NB4 (cell line): ENCODE data around the gene SEZ6L2.
"Not testable (repeated sequence)": the region's sequence is repeated elsewhere in the genome, so short reads cannot be mapped to it uniquely, and the experiment has no call there.

Experiments
- DNase-seq: peaks from one replicate; pipeline ENCODE4 v3.0.0; 2010; ENCODE audit warnings: low read depth
- H3K4me3 ChIP-seq: one replicate; pipeline ENCODE4 v1.5.1; 2011; ENCODE audit warnings: mild to moderate bottlenecking, low read depth, low read length, moderate library complexity
- MYC ChIP-seq: IDR thresholded peaks from 2 replicates; pipeline ENCODE4 v1.6.1; 2011; ENCODE audit warnings: low read depth, low read length
- POLR2A ChIP-seq: IDR thresholded peaks from 2 replicates; pipeline ENCODE4 v1.6.1; 2011; ENCODE audit warnings: mild to moderate bottlenecking; ENCODE audit not compliant: insufficient read length; ENCODE audit errors: extremely low read depth
- TF ChIP-seq, protein P1 (sequence below): IDR thresholded peaks from 2 replicates; pipeline ENCODE4 v1.6.1; 2011; ENCODE audit warnings: low read depth, low read length
- TF ChIP-seq, protein P2 (sequence below): IDR thresholded peaks from one replicate; pipeline ENCODE4 v1.5.1; 2012; ENCODE audit warnings: low read depth, low read length

The SEZ6L2 gene

DNA sequence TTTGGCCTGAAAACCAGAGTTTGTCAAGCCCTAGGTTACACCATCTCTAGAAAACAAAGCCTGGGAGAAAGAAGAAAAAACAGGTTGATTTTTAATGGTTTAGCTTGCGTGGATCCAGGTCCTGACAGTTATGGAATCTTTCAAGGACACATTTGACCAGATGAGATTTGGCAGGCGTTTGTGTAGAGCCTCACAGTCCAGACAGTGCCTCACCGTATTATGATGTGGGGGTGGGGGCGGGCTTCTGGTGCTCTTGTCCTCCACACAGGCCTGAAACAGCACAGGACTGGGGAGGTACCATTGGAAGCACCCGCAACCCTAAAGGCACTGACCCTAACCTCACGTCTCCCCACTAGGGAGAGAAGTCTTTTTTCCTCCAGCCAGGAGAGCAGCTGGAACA lies 59.5 kb downstream of the SEZ6L2 start:
- DNase-seq = no peak
- TF ChIP-seq POLR2A = no peak
- TF ChIP-seq, protein P1, sequence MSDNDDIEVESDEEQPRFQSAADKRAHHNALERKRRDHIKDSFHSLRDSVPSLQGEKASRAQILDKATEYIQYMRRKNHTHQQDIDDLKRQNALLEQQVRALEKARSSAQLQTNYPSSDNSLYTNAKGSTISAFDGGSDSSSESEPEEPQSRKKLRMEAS = no peak
- no peak overlapping the region for H3K4me3 ChIP-seq

- TF ChIP-seq POLR2A (no peak), MYC (no peak)
- TF ChIP-seq, protein P2, sequence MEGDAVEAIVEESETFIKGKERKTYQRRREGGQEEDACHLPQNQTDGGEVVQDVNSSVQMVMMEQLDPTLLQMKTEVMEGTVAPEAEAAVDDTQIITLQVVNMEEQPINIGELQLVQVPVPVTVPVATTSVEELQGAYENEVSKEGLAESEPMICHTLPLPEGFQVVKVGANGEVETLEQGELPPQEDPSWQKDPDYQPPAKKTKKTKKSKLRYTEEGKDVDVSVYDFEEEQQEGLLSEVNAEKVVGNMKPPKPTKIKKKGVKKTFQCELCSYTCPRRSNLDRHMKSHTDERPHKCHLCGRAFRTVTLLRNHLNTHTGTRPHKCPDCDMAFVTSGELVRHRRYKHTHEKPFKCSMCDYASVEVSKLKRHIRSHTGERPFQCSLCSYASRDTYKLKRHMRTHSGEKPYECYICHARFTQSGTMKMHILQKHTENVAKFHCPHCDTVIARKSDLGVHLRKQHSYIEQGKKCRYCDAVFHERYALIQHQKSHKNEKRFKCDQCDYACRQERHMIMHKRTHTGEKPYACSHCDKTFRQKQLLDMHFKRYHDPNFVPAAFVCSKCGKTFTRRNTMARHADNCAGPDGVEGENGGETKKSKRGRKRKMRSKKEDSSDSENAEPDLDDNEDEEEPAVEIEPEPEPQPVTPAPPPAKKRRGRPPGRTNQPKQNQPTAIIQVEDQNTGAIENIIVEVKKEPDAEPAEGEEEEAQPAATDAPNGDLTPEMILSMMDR = no peak
- TF ChIP-seq, protein P1 = no peak
- H3K4me3 ChIP-seq = no peak overlapping the region
- no peak for DNase-seq
These were observed 61.5 kb downstream of the SEZ6L2 start for GRCh38 chr16:29837841-29838240.

DNA sequence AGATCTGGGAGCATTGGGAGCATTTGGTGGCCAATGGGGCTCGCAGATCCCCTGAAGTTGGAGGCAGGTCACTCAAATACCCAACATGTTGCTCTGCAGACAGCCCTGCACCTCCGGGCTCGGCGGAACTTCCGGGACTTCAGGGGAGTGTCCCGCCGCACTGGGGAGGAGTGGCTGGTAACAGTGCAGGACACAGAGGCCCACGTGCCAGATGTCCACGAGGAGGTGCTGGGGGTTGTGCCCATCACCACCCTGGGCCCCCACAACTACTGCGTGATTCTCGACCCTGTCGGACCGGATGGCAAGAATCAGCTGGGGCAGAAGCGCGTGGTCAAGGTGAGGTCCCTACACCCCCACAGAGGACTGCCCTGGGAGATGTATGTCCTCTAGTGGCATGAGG lies 62.7 kb downstream of the SEZ6L2 start:
- H3K4me3 ChIP-seq = no peak overlapping the region
- TF ChIP-seq POLR2A (no peak), MYC (no peak)
- TF ChIP-seq, protein P2 = no peak
- TF ChIP-seq, protein P1 = no peak
- DNase-seq = no peak

- H3K4me3 ChIP-seq = no peak overlapping the region
- TF ChIP-seq MYC = no peak
- TF ChIP-seq, protein P1 = no peak
- no peak for TF ChIP-seq POLR2A
- TF ChIP-seq, protein P2 = no peak
- DNase-seq = no peak
These were observed 63.4 kb downstream of the SEZ6L2 start for GRCh38 chr16:29835926-29836325.

GRCh38 chr16:29834079-29834478 lies 65.3 kb downstream of the SEZ6L2 start:
- TF ChIP-seq, protein P2 = no peak
- TF ChIP-seq, protein P1 = no peak
- TF ChIP-seq POLR2A (no peak), MYC (no peak)
- no peak overlapping the region for H3K4me3 ChIP-seq
- DNase-seq = no peak

GRCh38 chr16:29833219-29833618 lies 66.1 kb downstream of the SEZ6L2 start:
- not testable (repeated sequence) for DNase-seq, H3K4me3 ChIP-seq

DNA sequence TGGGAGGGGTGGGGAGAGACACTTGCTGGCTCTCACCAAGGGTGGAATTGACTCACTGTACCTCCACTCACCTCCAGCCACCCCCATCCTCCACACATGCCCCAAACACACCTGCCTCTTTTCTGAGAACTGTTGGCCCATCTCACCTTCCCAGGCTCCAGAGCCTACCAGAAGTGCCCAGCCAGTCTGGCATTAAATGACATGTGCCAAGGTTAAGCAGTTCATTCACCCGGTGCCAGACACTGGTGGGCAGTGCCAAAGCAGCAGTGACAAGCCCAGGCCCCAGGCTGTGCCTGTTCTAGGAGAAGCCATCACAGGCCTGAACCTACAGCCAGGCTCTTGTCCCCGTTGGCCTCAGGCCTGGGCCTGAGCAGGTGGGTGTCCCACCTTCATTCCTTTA lies 67.9 kb downstream of the SEZ6L2 start:
- TF ChIP-seq, protein P1 = no peak
- TF ChIP-seq, protein P2 = no peak
- TF ChIP-seq POLR2A = no peak
- TF ChIP-seq MYC = no peak
- DNase-seq = no peak
- H3K4me3 ChIP-seq = no peak overlapping the region
